ENCODE results near the gene KPTN.

KPTN gene

GRCh38 chr19:47464675-47465419 is 19.2 kb downstream of the KPTN start:
- DNase-seq = no peak

- DNase-seq = no peak
Observed at GRCh38 chr19:47461876-47462275, 22.1 kb downstream of the KPTN start.

- no peak for DNase-seq
Observed at GRCh38 chr19:47459477-47459876, 24.5 kb downstream of the KPTN start.

- no peak for DNase-seq
Observed at GRCh38 chr19:47458672-47459071, 25.3 kb downstream of the KPTN start.

GRCh38 chr19:47456721-47457474 is 27.1 kb downstream of the KPTN start:
- DNase-seq = no peak

- DNase-seq = no peak
Observed at GRCh38 chr19:47450478-47450877, 33.5 kb downstream of the KPTN start.

- no peak for DNase-seq
Observed at GRCh38 chr19:47448360-47448727, 35.7 kb downstream of the KPTN start.

- DNase-seq = peak; percentile 55
Observed at GRCh38 chr19:47447470-47448359, 36.3 kb downstream of the KPTN start.

GRCh38 chr19:47446534-47447469 is 37.2 kb downstream of the KPTN start:
- no peak for DNase-seq

GRCh38 chr19:47445937-47446402 is 38.0 kb downstream of the KPTN start:
- DNase-seq = peak; percentile 56

GRCh38 chr19:47445527-47445926 is 38.5 kb downstream of the KPTN start:
- no peak for DNase-seq

GRCh38 chr19:47444388-47444821 is 39.6 kb downstream of the KPTN start:
- DNase-seq = peak; percentile 21

- no peak for DNase-seq
Observed at GRCh38 chr19:47443331-47443730, 40.7 kb downstream of the KPTN start.

- no peak for DNase-seq
Observed at GRCh38 chr19:47438793-47439220, 45.2 kb downstream of the KPTN start.

GRCh38 chr19:47437500-47437899 is 46.5 kb downstream of the KPTN start:
- no peak for DNase-seq

- DNase-seq = peak; percentile 88
Observed at GRCh38 chr19:47436712-47437401, 47.2 kb downstream of the KPTN start.

GRCh38 chr19:47435883-47436417 is 48.1 kb downstream of the KPTN start:
- DNase-seq = no peak

GRCh38 chr19:47435196-47435595 is 48.8 kb downstream of the KPTN start:
- DNase-seq = no peak

- DNase-seq = no peak
Observed at GRCh38 chr19:47434088-47434487, 49.9 kb downstream of the KPTN start.

- no peak for DNase-seq
Observed at GRCh38 chr19:47433121-47433520, 50.9 kb downstream of the KPTN start.

GRCh38 chr19:47432499-47432898 is 51.5 kb downstream of the KPTN start:
- no peak for DNase-seq

Data from stimulated activated CD4-positive, alpha-beta T cell treated with anti-CD3 and anti-CD28 coated beads, Interleukin-4, amount 100 ng/mL, for 24 hours (primary cell).